Transverse colon (tissue), 4 donors: ENCODE results near the gene SERPINF2. TPM values are rescaled to one million over a fixed set of nuclear protein-coding genes. Genes with fewer than 3 reads are reported as not detected.

Experiments
- DNase-seq: peaks from one replicate; pipeline ENCODE4 v3.0.0-alpha.2; 2019
- H3K27ac ChIP-seq, 4 donors: fragments of 200-600 bp; sonication (generic); 2 replicates each; pipeline ENCODE4 v1.5.1; 2016 to 2018; ENCODE audit warnings: inconsistent platforms in 4 of 4
- H3K27me3 ChIP-seq: fragments of 200-600 bp; sonication (generic); 2 replicates; pipeline ENCODE4 v1.5.1; 2017; ENCODE audit warnings: inconsistent platforms
- H3K36me3 ChIP-seq, 4 donors: fragments of 200-600 bp; sonication (generic); 2 replicates each; pipeline ENCODE4 v1.5.1; 2017 to 2019; ENCODE audit warnings: inconsistent platforms in 4 of 4
- H3K4me1 ChIP-seq, 4 donors: fragments of 200-600 bp; sonication (generic); 2 replicates each; pipeline ENCODE4 v1.5.1; 2017 to 2020; ENCODE audit warnings: inconsistent platforms in 4 of 4
- H3K4me3 ChIP-seq, 4 donors: fragments of 200-600 bp; sonication (generic); 1 replicate in 1 of 4; 2 replicates in 3 of 4; pipeline versions ENCODE4 v1.5.1 to v1.6.1; 2017 to 2019; ENCODE audit warnings: inconsistent platforms in 4 of 4
- H3K9me3 ChIP-seq, 2 donors: fragments of 200-600 bp; sonication (generic); 2 replicates each; pipeline ENCODE4 v1.5.1; 2017 to 2019; ENCODE audit warnings: inconsistent platforms in 2 of 2
- EP300 ChIP-seq: sonication (generic); formaldehyde crosslinking; IDR thresholded peaks from one replicate; pipeline ENCODE4 v1.6.1; 2017; ENCODE audit warnings: antibody characterized with exemption, low read depth
- POLR2A ChIP-seq: fragments of 450-650 bp; IDR thresholded peaks from one replicate; pipeline ENCODE4 v1.6.1; 2016; ENCODE audit warnings: antibody characterized with exemption, mild to moderate bottlenecking, moderate library complexity
- POLR2AphosphoS5 ChIP-seq, 3 donors: sonication (generic); formaldehyde crosslinking; IDR thresholded peaks; one replicate each; pipeline ENCODE4 v1.6.1; 2016; ENCODE audit warnings: antibody characterized with exemption in 3 of 3
- WGBS, 2 donors: methylation state at CpG; one replicate each; pipeline ENCODE4 v1.1.5; 2018; ENCODE audit warnings: low coverage in 1 of 2; 5-methylcytosine and 5-hydroxymethylcytosine counted together
- in situ Hi-C, 4 donors: fragments of 200-750 bp; cut with MboI; loops; one replicate each; pipeline versions ENCODE4 v1.15.0 to v1.15.1; 2017; ENCODE audit warnings: low sequenced_read_pairs in 3 of 4, low pct_ligation_motif_present in 1 of 4, low pct_unique_long_range_greater_than_20kb in 1 of 4
- intact Hi-C: fragments of 100-400 bp; cut with DNase I; formaldehyde crosslinking; loops from one replicate; pipeline ENCODE4 v1.15.1; 2023; ENCODE audit warnings: low total_unique reads
- total RNA-seq, 4 donors: library from RNA; depleted of rRNA; stranded (reverse); fragments of >200 nt; gene quantifications; one replicate each; pipeline ENCODE4 v1.1.0, GENCODE V29; 2016
- TF ChIP-seq, protein P1 (sequence below), 5 experiments: fragments of 200-600 bp in 3 of 5; fragments of 450-650 bp in 2 of 5; sonication (generic) in 3 of 5; IDR thresholded peaks; 1 replicate in 2 of 5; 2 replicates in 3 of 5; pipeline ENCODE4 v1.5.1; 2016 to 2017; ENCODE audit warnings: antibody characterized with exemption in 5 of 5, inconsistent platforms in 3 of 5, mild to moderate bottlenecking in 2 of 5, moderate library complexity in 1 of 5

The SERPINF2 gene
- total RNA-seq, 4 donors from 2014 or later: 3.2 to 10.5 (median 3.4) TPM; not detected in 1

DNA sequence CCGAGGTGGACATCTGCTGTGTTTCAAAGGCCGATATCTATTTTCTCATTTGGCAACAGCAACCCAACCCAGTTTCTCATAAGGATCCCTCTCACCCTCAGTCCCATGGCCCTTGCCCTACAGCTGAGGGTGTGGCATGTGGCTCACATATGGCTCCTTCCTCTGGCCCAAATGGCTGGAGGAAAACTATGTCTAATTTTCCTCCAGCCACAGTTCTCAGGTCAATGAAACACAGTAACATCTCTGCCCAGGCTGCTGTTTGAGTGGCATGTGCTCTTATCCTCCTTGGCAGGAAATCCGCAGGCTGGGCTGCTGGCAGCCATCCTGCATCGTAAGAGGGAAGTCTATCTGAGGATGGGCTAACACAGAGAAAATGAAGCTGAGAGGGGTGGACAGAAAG is 43.3 kb downstream of the SERPINF2 start:
- H3K27ac ChIP-seq: peak overlapping the region; percentile 83 to 94 (median 90)
- H3K36me3 ChIP-seq: peaks cover 0 to 5% (median 2%) of the 10 kb centered on the region in 4 donors
- WGBS, 2 donors: 55 to 78% methylated on average over 2 to 4 of the region's 4 CpGs
- H3K4me3 ChIP-seq: no peak overlapping the region
- peaks cover 6 to 67% (median 37%) of the 10 kb centered on the region in 4 donors for H3K4me1 ChIP-seq
- TF ChIP-seq POLR2AphosphoS5 (IDR thresholded peaks at IDR 0.05): no peak
- no peak for TF ChIP-seq POLR2A
- TF ChIP-seq EP300: no peak
- TF ChIP-seq, protein P1, sequence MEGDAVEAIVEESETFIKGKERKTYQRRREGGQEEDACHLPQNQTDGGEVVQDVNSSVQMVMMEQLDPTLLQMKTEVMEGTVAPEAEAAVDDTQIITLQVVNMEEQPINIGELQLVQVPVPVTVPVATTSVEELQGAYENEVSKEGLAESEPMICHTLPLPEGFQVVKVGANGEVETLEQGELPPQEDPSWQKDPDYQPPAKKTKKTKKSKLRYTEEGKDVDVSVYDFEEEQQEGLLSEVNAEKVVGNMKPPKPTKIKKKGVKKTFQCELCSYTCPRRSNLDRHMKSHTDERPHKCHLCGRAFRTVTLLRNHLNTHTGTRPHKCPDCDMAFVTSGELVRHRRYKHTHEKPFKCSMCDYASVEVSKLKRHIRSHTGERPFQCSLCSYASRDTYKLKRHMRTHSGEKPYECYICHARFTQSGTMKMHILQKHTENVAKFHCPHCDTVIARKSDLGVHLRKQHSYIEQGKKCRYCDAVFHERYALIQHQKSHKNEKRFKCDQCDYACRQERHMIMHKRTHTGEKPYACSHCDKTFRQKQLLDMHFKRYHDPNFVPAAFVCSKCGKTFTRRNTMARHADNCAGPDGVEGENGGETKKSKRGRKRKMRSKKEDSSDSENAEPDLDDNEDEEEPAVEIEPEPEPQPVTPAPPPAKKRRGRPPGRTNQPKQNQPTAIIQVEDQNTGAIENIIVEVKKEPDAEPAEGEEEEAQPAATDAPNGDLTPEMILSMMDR (IDR thresholded peaks at IDR 0.05): no peak
- intact Hi-C loops (no loop called here), in situ Hi-C loops (loop anchor here in 2 of 4 donors (10.0 kb wide), 1 partner anchor 61 kb away; the partner anchor contains the start of gene WDR81 (in 2 of the 2))
- H3K9me3 ChIP-seq: no peaks in the 10 kb centered on the region
- H3K27me3 ChIP-seq: no peaks in the 10 kb centered on the region
- DNase-seq: no peak

DNA sequence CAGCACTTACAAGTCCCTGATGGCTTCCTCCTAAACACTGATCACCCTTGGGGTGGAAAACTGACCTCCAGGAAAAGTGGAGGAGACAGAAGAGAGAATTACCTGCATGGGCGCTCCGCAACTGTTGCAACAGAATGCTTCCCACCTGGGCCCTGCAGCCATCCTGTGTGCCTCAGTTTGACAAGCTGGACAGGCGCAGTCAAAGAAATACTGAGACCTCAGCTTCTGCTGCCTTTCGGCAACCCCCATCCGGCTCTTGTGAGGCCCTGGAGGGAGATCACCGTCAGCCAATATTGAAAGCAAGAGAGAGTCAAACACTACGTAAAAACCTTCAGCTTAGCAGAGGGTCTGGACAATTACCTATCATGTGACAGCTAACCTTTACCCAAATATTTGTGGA is 44.0 kb downstream of the SERPINF2 start:
- intact Hi-C loops: no loop called here
- H3K27me3 ChIP-seq: no peaks in the 10 kb centered on the region
- no peaks in the 10 kb centered on the region for H3K9me3 ChIP-seq
- peaks cover 0 to 4% (median 0%) of the 10 kb centered on the region in 4 donors for H3K36me3 ChIP-seq
- no peak for DNase-seq
- 75 to 78% methylated on average over 2 to 7 of the region's 7 CpGs for WGBS, 2 donors
- no peak overlapping the region for H3K4me3 ChIP-seq
- peak overlapping the region; percentile 83 to 94 (median 90) for H3K27ac ChIP-seq
- in situ Hi-C loops: loop anchor here in 2 of 4 donors (10.0 kb wide), 1 partner anchor 62 kb away; the partner anchor contains the start of gene WDR81 (in 2 of the 2)
- TF ChIP-seq POLR2A: no peak
- TF ChIP-seq EP300: no peak
- TF ChIP-seq POLR2AphosphoS5 (IDR thresholded peaks at IDR 0.05): no peak
- TF ChIP-seq, protein P1 (IDR thresholded peaks at IDR 0.05): no peak
- peaks cover 6 to 61% (median 31%) of the 10 kb centered on the region in 4 donors for H3K4me1 ChIP-seq

DNA sequence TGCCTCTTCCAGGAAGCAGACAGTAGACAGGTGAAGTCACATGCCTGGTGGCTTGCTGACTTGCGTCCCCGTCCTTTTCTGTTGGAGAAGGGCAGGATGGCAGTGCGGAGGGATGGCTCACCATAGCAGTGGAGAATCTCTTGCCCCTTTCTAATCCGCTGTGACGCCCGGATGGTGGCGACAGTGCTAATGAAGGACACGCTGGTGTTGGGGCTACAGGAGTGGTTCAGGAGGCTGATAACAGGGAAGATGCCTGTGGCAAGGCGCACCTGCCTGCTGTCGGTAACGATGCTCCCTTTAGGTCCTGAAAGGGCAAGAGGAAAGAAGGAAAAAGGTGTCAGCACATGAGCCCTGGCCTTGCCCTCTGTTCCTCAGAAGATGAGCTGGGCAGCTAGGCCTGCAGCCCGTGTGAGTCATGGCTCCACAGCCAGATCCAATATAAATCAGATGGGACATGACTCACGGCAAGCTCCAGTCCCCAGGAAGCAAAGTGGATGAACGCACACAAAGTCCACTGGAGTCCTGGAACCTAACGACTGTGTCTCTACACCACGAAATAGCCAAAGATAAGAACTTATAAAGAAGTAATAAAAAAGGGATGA is 44.7 kb downstream of the SERPINF2 start:
- Histone ChIP-seq H3K27me3 (no peaks in the 10 kb centered on the region), H3K27ac (peak overlapping the region; percentile 83 to 94 (median 90)), H3K36me3 (peaks cover 0 to 4% (median 0%) of the 10 kb centered on the region in 4 donors), H3K4me3 (no peak overlapping the region), H3K9me3 (no peaks in the 10 kb centered on the region), H3K4me1 (peaks cover 6 to 54% (median 29%) of the 10 kb centered on the region in 4 donors)
- DNase-seq: peak; percentile 78
- TF ChIP-seq, protein P1 (IDR thresholded peaks at IDR 0.05): no peak
- TF ChIP-seq POLR2AphosphoS5 (IDR thresholded peaks at IDR 0.05) (peak; percentile 61 to 87 (median 78)), POLR2A (peak; percentile 47)
- WGBS, 2 donors: 73 to 77% methylated on average over 7 to 16 of the region's 16 CpGs
- intact Hi-C loops: no loop called here
- in situ Hi-C loops: loop anchor here in 2 of 4 donors (10.0 kb wide), 1 partner anchor 63 kb away; the partner anchor contains the start of gene WDR81 (in 2 of the 2)

DNA sequence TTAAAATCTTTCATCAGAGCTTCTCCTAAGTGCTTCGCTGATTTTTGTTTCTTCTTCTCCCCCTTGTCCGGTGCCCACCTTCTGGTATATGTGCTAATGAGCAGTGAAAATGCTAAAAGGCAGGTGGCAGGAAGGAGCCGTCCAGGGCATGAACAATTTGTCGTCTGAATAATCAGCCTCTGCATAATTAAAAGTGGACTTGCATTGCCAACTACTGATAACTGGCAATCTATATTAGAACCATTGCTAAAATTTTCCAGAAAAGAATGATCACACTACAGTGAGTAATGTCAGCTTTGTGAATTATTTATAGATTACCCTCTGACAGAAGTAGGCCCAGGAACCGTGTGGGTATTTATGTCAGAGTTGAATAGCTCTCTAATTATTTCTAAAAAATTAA is 47.3 kb downstream of the SERPINF2 start:
- Histone ChIP-seq H3K27ac (no peak overlapping the region), H3K4me3 (no peak overlapping the region), H3K27me3 (no peaks in the 10 kb centered on the region), H3K4me1 (peaks cover 6 to 36% (median 20%) of the 10 kb centered on the region in 4 donors), H3K36me3 (no peaks in the 10 kb centered on the region), H3K9me3 (no peaks in the 10 kb centered on the region)
- TF ChIP-seq, protein P1 (IDR thresholded peaks at IDR 0.05): no peak
- TF ChIP-seq POLR2AphosphoS5 (IDR thresholded peaks at IDR 0.05) (no peak), EP300 (no peak), POLR2A (no peak)
- WGBS, 2 donors: 67 to 73% methylated on average over 5 of the region's 5 CpGs
- intact Hi-C loops: no loop called here
- DNase-seq: no peak
- in situ Hi-C loops: loop anchor here in 2 of 4 donors (10.0 kb wide), 1 partner anchor 65 kb away; the partner anchor contains the start of gene WDR81 (in 2 of the 2)
